ENCODE data around the gene IKBIP. TPM values are rescaled to one million over a fixed set of nuclear protein-coding genes. Genes with fewer than 3 reads are reported as not detected.
"Not testable (repeated sequence)": the region's sequence is repeated elsewhere in the genome, so short reads cannot be mapped to it uniquely, and the experiment has no call there.

Gene IKBIP
- total RNA-seq, 1 donor from 2014 or later, result 9.4 TPM

GRCh38 chr12:98638009-98638408 lies 6.6 kb downstream of the IKBIP start:
- DNase-seq (ENCODE audit: low spot score in 2 of 2), result no peak
- FAIRE-seq, result no peak

GRCh38 chr12:98637068-98637467 lies 7.5 kb downstream of the IKBIP start:
- no peak for FAIRE-seq
- DNase-seq (ENCODE audit: low spot score in 2 of 2), result no peak

GRCh38 chr12:98635657-98636323 lies 8.8 kb downstream of the IKBIP start:
- FAIRE-seq (no peak), DNase-seq (ENCODE audit: low spot score in 2 of 2) (no peak)

GRCh38 chr12:98618952-98619351 lies 25.6 kb downstream of the IKBIP start:
- DNase-seq (ENCODE audit: low spot score in 2 of 2) (no peak), FAIRE-seq (no peak)

GRCh38 chr12:98612696-98613334 lies 31.8 kb downstream of the IKBIP start:
- FAIRE-seq (no peak), DNase-seq (ENCODE audit: low spot score in 2 of 2) (no peak)

GRCh38 chr12:98610596-98610995 lies 34.0 kb downstream of the IKBIP start:
- DNase-seq (ENCODE audit: low spot score in 2 of 2) (no peak), FAIRE-seq (no peak)

GRCh38 chr12:98606359-98606988 lies 38.1 kb downstream of the IKBIP start:
- DNase-seq (ENCODE audit: low spot score in 2 of 2), result no peak
- no peak for FAIRE-seq

GRCh38 chr12:98601924-98602323 lies 42.7 kb downstream of the IKBIP start:
- no peak for DNase-seq (ENCODE audit: low spot score in 2 of 2)
- FAIRE-seq, result no peak

GRCh38 chr12:98597313-98597712 lies 47.3 kb downstream of the IKBIP start:
- FAIRE-seq; DNase-seq (ENCODE audit: low spot score in 2 of 2): not testable (repeated sequence)

GRCh38 chr12:98595243-98595988 lies 49.2 kb downstream of the IKBIP start:
- no peak for FAIRE-seq
- DNase-seq (ENCODE audit: low spot score in 2 of 2), result no peak

GRCh38 chr12:98594050-98594835 lies 50.3 kb downstream of the IKBIP start:
- FAIRE-seq (no peak), DNase-seq (ENCODE audit: low spot score in 2 of 2) (no peak)

GRCh38 chr12:98593351-98594049 lies 51.1 kb downstream of the IKBIP start, which contains the start of gene SLC25A3:
Gene SLC25A3 (plus strand): TSS chr12:98593686. CDS start chr12:98593979, 293 bp downstream.
- DNase-seq (ENCODE audit: low spot score in 2 of 2), result peak; percentile 91 to 96
- no peak for FAIRE-seq

- FAIRE-seq (no peak), DNase-seq (ENCODE audit: low spot score in 2 of 2) (no peak)
These were observed 51.7 kb downstream of the IKBIP start for GRCh38 chr12:98592825-98593322.

GRCh38 chr12:98591209-98591608 lies 53.4 kb downstream of the IKBIP start:
- no peak for DNase-seq (ENCODE audit: low spot score in 2 of 2)

GRCh38 chr12:98587084-98587483 lies 57.5 kb downstream of the IKBIP start:
- DNase-seq (ENCODE audit: low spot score in 2 of 2) (no peak), FAIRE-seq (no peak)

More at GRCh38 chr12:98591209-98591608, 53.4 kb downstream of the IKBIP start:
- FAIRE-seq, result no peak

- no peak for FAIRE-seq
- no peak for DNase-seq (ENCODE audit: low spot score in 2 of 2)
These were observed 62.5 kb downstream of the IKBIP start for GRCh38 chr12:98582093-98582492.

- FAIRE-seq (no peak), DNase-seq (ENCODE audit: low spot score in 2 of 2) (no peak)
These were observed 63.5 kb downstream of the IKBIP start for GRCh38 chr12:98581101-98581500.

GRCh38 chr12:98580695-98581094 lies 63.9 kb downstream of the IKBIP start:
- FAIRE-seq (no peak), DNase-seq (ENCODE audit: low spot score in 2 of 2) (no peak)

- FAIRE-seq (no peak), DNase-seq (ENCODE audit: low spot score in 2 of 2) (no peak)
These were observed 64.8 kb downstream of the IKBIP start for GRCh38 chr12:98579835-98580234.

Data from frontal cortex (tissue), 4 donors.